Activated CD4-positive, alpha-beta memory T cell treated with anti-CD3 and anti-CD28 coated beads, Interleukin-2, amount 10 ng/mL, durations not matched to agents 7 days and 5 days (primary cell): ENCODE results near the gene DAPK1. TPM values are rescaled to one million over a fixed set of nuclear protein-coding genes. Genes with fewer than 3 reads are reported as not detected.

Source experiments
- CTCF ChIA-PET: fragments of 350-600 bp; sonication (Branson Sonifier 250); formaldehyde crosslinking; loops from one replicate; lab custom pipeline; 2021; ENCODE audit warnings: antibody characterized with exemption, inconsistent platforms; lab: Charles Lee
- POLR2A ChIA-PET: fragments of 350-600 bp; sonication (Branson Sonifier 250); formaldehyde crosslinking; loops from one replicate; lab custom pipeline; 2021; ENCODE audit warnings: antibody characterized with exemption; lab: Charles Lee
- DNase-seq: peaks from one replicate; pipeline ENCODE4 v3.0.0-alpha.2; 2020
- H3K27ac Mint-ChIP-seq: one replicate; pipeline ENCODE4 v1.8.0; 2021; ENCODE audit warnings: mild to moderate bottlenecking, mixed read lengths
- H3K27me3 Mint-ChIP-seq: one replicate; pipeline ENCODE4 v1.8.0; 2021; ENCODE audit warnings: mixed read lengths
- H3K36me3 Mint-ChIP-seq: one replicate; pipeline ENCODE4 v1.8.0; 2021; ENCODE audit warnings: low read depth, mixed read lengths
- H3K4me1 Mint-ChIP-seq: one replicate; pipeline ENCODE4 v1.8.0; 2021; ENCODE audit warnings: mixed read lengths
- H3K4me3 Mint-ChIP-seq: one replicate; pipeline ENCODE4 v1.8.0; 2021; ENCODE audit warnings: mild to moderate bottlenecking, mixed read lengths
- H3K9me3 Mint-ChIP-seq: one replicate; pipeline ENCODE4 v1.8.0; 2021; ENCODE audit warnings: mixed read lengths
- total RNA-seq, 2 experiments: library from RNA; stranded (reverse); gene quantifications; one replicate each; pipeline ENCODE4 v1.2.3, GENCODE V29; 2021

Gene DAPK1
- total RNA-seq, 2 experiments from 2014 or later: 0.50 to 0.86 TPM

DNA sequence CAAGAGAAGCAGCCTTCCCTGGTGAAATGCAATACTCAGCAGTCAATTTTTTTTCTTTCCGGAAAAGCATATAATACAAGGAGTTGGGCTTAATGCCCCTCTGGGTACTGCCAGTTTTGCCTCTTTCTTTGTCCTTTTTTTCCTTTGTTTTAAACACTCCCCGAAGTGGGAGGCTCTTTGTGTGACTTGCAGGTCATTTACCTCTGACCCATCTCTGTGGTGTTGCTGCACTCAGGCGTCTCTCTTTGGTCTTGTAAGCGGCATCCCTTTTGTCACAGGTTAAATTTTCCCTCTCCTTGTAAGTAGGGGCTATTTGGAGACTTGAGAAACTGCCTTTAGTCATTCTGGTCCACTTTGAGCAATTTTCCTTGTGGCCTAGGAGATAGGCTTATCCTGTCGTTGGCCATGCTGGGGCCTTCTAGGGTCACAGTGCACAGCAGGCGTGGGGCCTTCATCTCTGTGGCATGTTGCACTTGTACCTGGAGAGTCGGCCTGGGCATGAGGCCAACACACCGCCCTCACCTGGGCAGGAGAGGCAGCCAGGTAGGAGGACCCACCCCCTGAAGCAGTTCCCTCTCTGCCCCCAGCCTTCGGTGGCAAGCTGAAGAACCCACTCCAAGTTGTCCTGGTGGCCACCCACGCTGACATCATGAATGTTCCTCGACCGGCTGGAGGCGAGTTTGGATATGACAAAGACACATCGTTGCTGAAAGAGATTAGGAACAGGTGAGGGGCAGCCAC is 200.6 kb downstream of the DAPK1 start:
- Mint-ChIP-seq H3K4me3 (no peak overlapping the region), H3K27ac (no peak overlapping the region), H3K27me3 (peaks cover 7% of the 10 kb centered on the region), H3K36me3 (no peaks in the 10 kb centered on the region), H3K4me1 (peaks cover 4% of the 10 kb centered on the region), H3K9me3 (peaks cover 6% of the 10 kb centered on the region)
- CTCF ChIA-PET: no interaction called here
- no peak for DNase-seq
- POLR2A ChIA-PET: no interaction called here

DNA sequence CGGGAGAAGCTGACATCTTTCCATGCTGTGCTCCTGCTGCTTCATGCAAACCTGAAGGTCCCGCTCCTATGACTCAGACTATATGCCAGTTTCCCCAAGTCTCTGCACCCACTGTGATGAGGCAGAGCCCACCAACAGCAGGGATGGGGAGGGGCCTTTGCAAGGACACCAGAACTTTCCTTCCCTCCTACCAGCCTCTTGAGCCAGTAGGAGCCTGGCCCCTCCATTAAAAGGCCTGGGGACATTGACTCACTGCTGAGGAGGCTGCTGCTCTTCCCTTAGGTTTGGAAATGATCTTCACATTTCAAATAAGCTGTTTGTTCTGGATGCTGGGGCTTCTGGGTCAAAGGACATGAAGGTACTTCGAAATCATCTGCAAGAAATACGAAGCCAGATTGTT is 202.2 kb downstream of the DAPK1 start:
- H3K36me3 Mint-ChIP-seq: no peaks in the 10 kb centered on the region
- no peak for DNase-seq
- ChIA-PET CTCF (no interaction called here), POLR2A (no interaction called here)
- H3K4me1 Mint-ChIP-seq: peaks cover 4% of the 10 kb centered on the region
- H3K4me3 Mint-ChIP-seq: no peak overlapping the region
- H3K27ac Mint-ChIP-seq: no peak overlapping the region
- H3K9me3 Mint-ChIP-seq: no peaks in the 10 kb centered on the region
- H3K27me3 Mint-ChIP-seq: peaks cover 7% of the 10 kb centered on the region

DNA sequence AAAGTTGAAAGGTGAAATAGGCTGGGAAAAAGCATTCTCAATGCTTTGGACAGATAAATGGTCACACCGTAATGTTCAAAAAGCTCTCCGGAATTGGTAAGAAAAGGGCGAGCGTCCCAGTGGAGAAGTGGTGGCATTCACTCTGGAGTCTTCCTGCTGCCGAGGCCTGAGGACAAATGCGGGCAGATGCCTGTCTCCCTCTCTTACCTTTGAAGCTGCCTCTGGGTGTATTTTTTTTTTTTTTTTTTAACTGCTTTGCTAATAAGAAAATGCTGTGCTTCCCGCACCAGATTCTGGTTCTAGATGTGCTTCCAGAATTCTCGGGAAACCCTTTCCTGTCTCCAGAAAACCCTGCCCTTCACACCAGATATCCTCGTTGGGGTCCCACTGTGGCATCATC is 203.8 kb downstream of the DAPK1 start:
- Mint-ChIP-seq H3K27me3 (peaks cover 14% of the 10 kb centered on the region), H3K4me1 (peaks cover 4% of the 10 kb centered on the region), H3K4me3 (no peak overlapping the region), H3K36me3 (no peaks in the 10 kb centered on the region), H3K9me3 (no peaks in the 10 kb centered on the region), H3K27ac (no peak overlapping the region)
- ChIA-PET CTCF (interaction anchor here (0.9 kb wide), 1 partner anchor 15 kb away, joined by 3 read pairs; no protein-coding TSS in a partner anchor), POLR2A (no interaction called here)
- DNase-seq: no peak

DNA sequence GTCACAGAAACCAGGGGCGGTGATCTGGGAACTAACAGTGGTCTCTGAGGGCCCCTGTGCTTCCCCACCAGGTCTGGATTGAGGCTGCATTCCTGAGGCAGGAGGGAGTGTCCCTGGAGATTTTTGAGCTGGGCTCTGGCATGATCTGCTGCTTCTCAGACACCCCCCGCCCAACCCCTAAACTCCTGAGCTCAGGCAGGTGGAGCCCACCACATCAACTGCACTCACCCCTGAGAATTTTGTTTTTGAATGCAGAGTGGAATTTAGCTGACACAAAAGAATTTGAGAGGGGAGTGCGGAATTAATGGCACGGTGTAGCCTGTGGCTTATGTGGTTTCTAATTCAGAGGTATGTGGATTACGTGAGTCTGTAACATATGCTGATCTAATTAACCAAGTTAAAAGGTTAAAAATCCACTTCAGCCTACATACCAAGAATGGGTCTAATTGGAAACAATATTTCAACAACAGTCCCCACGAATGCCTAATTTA is 204.3 kb downstream of the DAPK1 start:
- Mint-ChIP-seq H3K27me3 (peaks cover 14% of the 10 kb centered on the region), H3K36me3 (no peaks in the 10 kb centered on the region), H3K4me1 (peaks cover 4% of the 10 kb centered on the region), H3K27ac (no peak overlapping the region), H3K9me3 (no peaks in the 10 kb centered on the region), H3K4me3 (no peak overlapping the region)
- DNase-seq: no peak
- CTCF ChIA-PET: interaction anchor here (0.9 kb wide), 1 partner anchor 15 kb away, joined by 3 read pairs; no protein-coding TSS in a partner anchor
- POLR2A ChIA-PET: no interaction called here

DNA sequence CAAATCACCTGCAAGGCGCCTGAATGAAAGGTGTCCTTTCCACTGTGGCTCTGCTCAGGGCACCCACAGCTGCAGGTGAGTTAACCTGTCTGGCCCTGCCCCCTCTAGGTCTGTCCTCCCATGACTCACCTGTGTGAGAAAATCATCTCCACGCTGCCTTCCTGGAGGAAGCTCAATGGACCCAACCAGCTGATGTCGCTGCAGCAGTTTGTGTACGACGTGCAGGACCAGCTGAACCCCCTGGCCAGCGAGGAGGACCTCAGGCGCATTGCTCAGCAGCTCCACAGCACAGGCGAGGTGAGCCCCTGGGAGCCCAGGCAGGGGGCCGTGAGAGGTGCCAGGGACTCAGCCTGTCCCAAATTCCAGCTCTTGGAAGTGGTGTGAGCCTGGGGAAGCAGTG is 205.3 kb downstream of the DAPK1 start:
- CTCF ChIA-PET: no interaction called here
- H3K27me3 Mint-ChIP-seq: peaks cover 21% of the 10 kb centered on the region
- H3K27ac Mint-ChIP-seq: no peak overlapping the region
- H3K4me1 Mint-ChIP-seq: peaks cover 7% of the 10 kb centered on the region
- no peaks in the 10 kb centered on the region for H3K36me3 Mint-ChIP-seq
- no peaks in the 10 kb centered on the region for H3K9me3 Mint-ChIP-seq
- DNase-seq: no peak
- H3K4me3 Mint-ChIP-seq: no peak overlapping the region
- POLR2A ChIA-PET: no interaction called here

DNA sequence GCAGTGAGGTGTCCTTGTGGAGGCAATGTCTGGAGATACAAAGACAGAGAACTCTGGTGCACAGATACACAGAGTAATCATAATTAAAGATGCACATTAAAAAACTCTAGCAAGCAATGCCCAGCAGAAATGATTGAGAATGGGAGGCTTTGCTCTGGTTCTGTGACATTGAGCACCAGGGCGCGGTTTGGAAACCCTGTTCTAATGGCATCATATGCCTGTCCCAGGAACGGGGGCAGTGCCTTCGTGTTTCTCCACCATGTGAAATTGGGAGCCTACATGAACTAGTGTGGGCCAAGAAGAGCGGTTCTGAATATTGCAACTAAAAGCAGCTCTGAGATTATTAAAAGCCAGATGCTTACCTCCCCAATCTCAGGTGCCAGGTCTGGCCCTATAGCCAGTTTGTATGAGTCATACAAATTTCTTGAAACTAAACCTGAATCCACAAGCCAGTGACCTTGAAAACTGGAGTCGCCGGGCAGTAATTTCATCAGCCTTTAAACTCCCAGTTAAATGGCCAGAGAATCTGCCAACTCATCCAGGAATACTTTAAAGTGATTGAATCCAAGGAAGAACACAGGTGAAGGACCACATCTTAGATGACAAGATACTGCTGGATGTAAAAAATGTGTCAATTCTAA is 206.1 kb downstream of the DAPK1 start:
- Mint-ChIP-seq H3K4me1 (peaks cover 14% of the 10 kb centered on the region), H3K27me3 (peaks cover 24% of the 10 kb centered on the region), H3K4me3 (no peak overlapping the region), H3K27ac (no peak overlapping the region), H3K9me3 (no peaks in the 10 kb centered on the region), H3K36me3 (no peaks in the 10 kb centered on the region)
- DNase-seq: no peak
- ChIA-PET POLR2A (no interaction called here), CTCF (no interaction called here)

DNA sequence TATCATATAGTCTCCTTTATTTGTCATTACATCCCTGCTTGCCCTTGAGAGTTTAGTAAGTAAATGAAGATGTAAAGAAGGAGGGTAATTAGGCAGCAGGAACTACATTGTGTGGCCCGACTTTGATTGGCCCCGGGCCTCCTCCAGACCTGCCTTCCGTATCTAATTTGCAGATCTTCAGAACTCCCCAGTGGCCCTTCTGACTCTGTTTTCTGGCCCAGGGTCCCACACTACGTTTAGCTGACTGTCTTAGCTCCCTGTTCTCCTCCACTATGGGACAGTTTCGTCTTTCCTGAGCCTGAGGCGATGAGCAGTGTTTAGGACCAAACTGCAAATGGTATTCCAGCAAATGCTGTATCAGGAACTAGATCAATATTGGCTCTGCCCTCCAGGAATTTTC is 206.7 kb downstream of the DAPK1 start:
- ChIA-PET CTCF (no interaction called here), POLR2A (no interaction called here)
- no peaks in the 10 kb centered on the region for H3K36me3 Mint-ChIP-seq
- H3K27me3 Mint-ChIP-seq: peaks cover 22% of the 10 kb centered on the region
- peaks cover 20% of the 10 kb centered on the region for H3K4me1 Mint-ChIP-seq
- no peak overlapping the region for H3K27ac Mint-ChIP-seq
- DNase-seq: no peak
- H3K4me3 Mint-ChIP-seq: no peak overlapping the region
- H3K9me3 Mint-ChIP-seq: no peaks in the 10 kb centered on the region

DNA sequence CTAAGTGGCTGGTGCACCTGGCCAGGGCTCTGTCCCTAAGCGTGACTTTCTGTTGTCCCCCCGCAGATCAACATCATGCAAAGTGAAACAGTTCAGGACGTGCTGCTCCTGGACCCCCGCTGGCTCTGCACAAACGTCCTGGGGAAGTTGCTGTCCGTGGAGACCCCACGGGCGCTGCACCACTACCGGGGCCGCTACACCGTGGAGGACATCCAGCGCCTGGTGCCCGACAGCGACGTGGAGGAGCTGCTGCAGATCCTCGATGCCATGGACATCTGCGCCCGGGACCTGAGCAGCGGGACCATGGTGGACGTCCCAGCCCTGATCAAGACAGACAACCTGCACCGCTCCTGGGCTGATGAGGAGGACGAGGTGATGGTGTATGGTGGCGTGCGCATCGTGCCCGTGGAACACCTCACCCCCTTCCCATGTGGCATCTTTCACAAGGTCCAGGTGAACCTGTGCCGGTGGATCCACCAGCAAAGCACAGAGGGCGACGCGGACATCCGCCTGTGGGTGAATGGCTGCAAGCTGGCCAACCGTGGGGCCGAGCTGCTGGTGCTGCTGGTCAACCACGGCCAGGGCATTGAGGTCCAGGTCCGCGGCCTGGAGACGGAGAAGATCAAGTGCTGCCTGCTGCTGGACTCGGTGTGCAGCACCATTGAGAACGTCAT is 208.5 kb downstream of the DAPK1 start:
- H3K9me3 Mint-ChIP-seq: no peaks in the 10 kb centered on the region
- H3K4me3 Mint-ChIP-seq: no peak overlapping the region
- no peaks in the 10 kb centered on the region for H3K36me3 Mint-ChIP-seq
- CTCF ChIA-PET: no interaction called here
- H3K27ac Mint-ChIP-seq: no peak overlapping the region
- H3K27me3 Mint-ChIP-seq: peaks cover 19% of the 10 kb centered on the region
- H3K4me1 Mint-ChIP-seq: peaks cover 32% of the 10 kb centered on the region
- DNase-seq: no peak
- POLR2A ChIA-PET: no interaction called here

DNA sequence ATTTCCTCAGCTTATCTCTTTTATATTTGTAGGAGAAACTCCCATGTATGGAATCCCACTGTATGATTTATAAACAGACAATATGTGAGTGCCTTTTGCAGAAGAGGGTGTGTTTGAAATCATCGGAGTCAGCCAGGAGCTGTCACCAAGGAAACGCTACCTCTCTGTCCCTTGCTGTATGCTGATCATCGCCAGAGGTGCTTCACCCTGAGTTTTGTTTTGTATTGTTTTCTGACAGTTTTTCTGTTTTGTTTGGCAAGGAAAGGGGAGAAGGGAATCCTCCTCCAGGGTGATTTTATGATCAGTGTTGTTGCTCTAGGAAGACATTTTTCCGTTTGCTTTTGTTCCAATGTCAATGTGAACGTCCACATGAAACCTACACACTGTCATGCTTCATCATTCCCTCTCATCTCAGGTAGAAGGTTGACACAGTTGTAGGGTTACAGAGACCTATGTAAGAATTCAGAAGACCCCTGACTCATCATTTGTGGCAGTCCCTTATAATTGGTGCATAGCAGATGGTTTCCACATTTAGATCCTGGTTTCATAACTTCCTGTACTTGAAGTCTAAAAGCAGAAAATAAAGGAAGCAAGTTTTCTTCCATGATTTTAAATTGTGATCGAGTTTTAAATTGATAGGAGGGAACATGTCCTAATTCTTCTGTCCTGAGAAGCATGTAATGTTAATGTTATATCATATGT is 210.3 kb downstream of the DAPK1 start:
- Mint-ChIP-seq H3K36me3 (peaks cover 3% of the 10 kb centered on the region), H3K27me3 (peaks cover 20% of the 10 kb centered on the region), H3K9me3 (peaks cover 1% of the 10 kb centered on the region), H3K27ac (no peak overlapping the region), H3K4me1 (peaks cover 40% of the 10 kb centered on the region), H3K4me3 (no peak overlapping the region)
- no peak for DNase-seq
- ChIA-PET CTCF (no interaction called here), POLR2A (no interaction called here)

DNA sequence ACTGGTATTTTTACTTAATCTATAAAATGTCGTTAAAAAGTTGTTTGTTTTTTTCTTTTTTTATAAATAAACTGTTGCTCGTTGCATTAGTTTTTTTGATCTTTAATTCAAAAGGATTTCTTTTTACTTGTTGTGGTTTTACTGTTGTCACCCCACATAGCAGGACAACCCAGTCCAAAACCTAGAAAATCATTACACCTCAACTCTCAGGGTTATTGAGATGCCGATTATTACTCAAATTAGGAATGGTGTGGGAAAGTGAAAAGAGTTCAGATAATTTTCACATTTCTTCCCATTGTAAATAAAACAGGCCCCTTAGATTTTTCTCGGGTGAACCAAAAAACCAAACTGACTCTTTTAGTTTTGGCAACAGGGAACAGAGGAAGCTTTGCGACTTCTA is 210.9 kb downstream of the DAPK1 start:
- POLR2A ChIA-PET: interaction anchor here (0.9 to 2.2 kb wide), 2 partner anchors 17 to 84 kb away, joined by 3 to 8 read pairs; no protein-coding TSS in a partner anchor
- CTCF ChIA-PET: interaction anchor here (1.2 kb wide), 1 partner anchor 17 kb away, joined by 4 read pairs; the partner anchor contains the start of gene CTSL
- H3K4me3 Mint-ChIP-seq: peak overlapping the region; percentile 31
- no peak for DNase-seq
- H3K27ac Mint-ChIP-seq: peak overlapping the region; percentile 23
- peaks cover 23% of the 10 kb centered on the region for H3K27me3 Mint-ChIP-seq
- peaks cover 46% of the 10 kb centered on the region for H3K4me1 Mint-ChIP-seq
- peaks cover 6% of the 10 kb centered on the region for H3K36me3 Mint-ChIP-seq
- peaks cover 4% of the 10 kb centered on the region for H3K9me3 Mint-ChIP-seq

DNA sequence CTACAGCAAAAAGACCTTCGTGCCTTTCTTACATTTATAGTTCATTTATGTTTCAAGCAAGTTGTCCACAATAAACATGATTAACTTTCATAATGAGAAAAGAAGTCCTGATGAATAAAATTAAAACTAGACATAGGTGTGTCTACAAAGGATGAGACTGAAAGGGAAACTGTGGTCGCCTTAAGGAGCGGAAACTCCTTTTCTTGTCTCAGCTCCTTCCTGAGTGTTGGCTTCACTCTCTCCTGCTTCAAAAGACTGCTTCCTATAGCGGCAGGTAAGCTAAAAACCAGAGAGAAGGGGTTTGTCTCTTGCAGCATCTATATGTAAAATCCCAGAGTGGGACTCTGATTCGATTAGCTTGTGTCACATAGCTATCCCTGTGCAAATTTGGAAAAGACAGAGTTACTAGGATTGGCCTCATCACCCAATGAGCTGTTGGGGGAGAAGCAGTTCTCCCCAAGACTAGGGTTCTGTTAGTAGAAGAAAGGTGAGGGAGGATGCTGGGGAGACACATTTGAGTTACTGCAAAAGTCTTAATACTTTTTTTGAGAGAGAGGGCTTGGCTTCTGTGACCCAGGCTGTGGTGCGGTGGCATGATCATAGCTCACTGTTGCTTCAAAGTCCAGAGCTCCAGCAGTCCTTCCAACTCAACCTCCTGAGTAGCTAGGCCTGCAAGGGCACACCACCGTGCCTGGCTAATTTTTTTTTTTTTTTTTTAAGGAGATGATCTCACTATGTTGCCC is 211.5 kb downstream of the DAPK1 start:
- peaks cover 52% of the 10 kb centered on the region for H3K4me1 Mint-ChIP-seq
- peaks cover 23% of the 10 kb centered on the region for H3K27me3 Mint-ChIP-seq
- peak; percentile 31 for DNase-seq
- peak overlapping the region; percentile 31 for H3K4me3 Mint-ChIP-seq
- peak overlapping the region; percentile 23 for H3K27ac Mint-ChIP-seq
- peaks cover 4% of the 10 kb centered on the region for H3K9me3 Mint-ChIP-seq
- CTCF ChIA-PET: interaction anchor here (1.2 kb wide), 1 partner anchor 17 kb away, joined by 4 read pairs; the partner anchor contains the start of gene CTSL
- POLR2A ChIA-PET: interaction anchor here (0.7 to 2.2 kb wide), 3 partner anchors 16 to 1303 kb away, joined by 3 to 8 read pairs (median 6); no protein-coding TSS in a partner anchor
- peaks cover 6% of the 10 kb centered on the region for H3K36me3 Mint-ChIP-seq

DNA sequence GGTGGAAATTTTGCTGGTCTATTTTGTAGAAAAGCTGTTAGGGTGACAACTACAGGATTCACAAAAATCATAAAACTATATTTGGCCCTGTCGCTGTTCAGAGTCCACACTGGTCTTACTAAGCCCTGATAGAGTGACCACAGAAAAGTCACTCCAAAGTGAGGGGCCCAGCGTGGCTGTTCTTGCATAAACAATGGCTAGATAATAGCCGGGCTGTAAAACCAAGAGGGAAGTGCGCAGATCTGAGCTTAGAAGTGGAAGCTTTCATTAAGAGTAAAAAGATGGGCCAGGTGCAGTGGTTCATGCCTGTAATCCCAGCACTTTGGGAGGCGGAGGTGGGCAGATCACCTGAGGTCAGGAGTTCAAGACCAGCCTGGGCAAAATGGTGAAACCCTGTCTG is 212.8 kb downstream of the DAPK1 start:
- H3K9me3 Mint-ChIP-seq: peaks cover 4% of the 10 kb centered on the region
- H3K36me3 Mint-ChIP-seq: peaks cover 6% of the 10 kb centered on the region
- H3K27me3 Mint-ChIP-seq: peaks cover 25% of the 10 kb centered on the region
- H3K4me3 Mint-ChIP-seq: no peak overlapping the region
- ChIA-PET POLR2A (interaction anchor here (2.2 kb wide), 1 partner anchor 82 kb away, joined by 8 read pairs; no protein-coding TSS in a partner anchor), CTCF (no interaction called here)
- H3K27ac Mint-ChIP-seq: no peak overlapping the region
- no peak for DNase-seq
- H3K4me1 Mint-ChIP-seq: peaks cover 59% of the 10 kb centered on the region
